Fibroblast of gingiva (primary cell): ENCODE results near the gene RAB40B.
"Not testable (repeated sequence)": the region's sequence is repeated elsewhere in the genome, so short reads cannot be mapped to it uniquely, and the experiment has no call there.

Experiments
- DNase-seq: peaks from one replicate; pipeline ENCODE4 v3.0.0-alpha.2; 2011; ENCODE audit warnings: low read depth

The RAB40B gene, protein sequence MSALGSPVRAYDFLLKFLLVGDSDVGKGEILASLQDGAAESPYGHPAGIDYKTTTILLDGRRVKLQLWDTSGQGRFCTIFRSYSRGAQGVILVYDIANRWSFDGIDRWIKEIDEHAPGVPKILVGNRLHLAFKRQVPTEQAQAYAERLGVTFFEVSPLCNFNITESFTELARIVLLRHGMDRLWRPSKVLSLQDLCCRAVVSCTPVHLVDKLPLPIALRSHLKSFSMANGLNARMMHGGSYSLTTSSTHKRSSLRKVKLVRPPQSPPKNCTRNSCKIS

DNA sequence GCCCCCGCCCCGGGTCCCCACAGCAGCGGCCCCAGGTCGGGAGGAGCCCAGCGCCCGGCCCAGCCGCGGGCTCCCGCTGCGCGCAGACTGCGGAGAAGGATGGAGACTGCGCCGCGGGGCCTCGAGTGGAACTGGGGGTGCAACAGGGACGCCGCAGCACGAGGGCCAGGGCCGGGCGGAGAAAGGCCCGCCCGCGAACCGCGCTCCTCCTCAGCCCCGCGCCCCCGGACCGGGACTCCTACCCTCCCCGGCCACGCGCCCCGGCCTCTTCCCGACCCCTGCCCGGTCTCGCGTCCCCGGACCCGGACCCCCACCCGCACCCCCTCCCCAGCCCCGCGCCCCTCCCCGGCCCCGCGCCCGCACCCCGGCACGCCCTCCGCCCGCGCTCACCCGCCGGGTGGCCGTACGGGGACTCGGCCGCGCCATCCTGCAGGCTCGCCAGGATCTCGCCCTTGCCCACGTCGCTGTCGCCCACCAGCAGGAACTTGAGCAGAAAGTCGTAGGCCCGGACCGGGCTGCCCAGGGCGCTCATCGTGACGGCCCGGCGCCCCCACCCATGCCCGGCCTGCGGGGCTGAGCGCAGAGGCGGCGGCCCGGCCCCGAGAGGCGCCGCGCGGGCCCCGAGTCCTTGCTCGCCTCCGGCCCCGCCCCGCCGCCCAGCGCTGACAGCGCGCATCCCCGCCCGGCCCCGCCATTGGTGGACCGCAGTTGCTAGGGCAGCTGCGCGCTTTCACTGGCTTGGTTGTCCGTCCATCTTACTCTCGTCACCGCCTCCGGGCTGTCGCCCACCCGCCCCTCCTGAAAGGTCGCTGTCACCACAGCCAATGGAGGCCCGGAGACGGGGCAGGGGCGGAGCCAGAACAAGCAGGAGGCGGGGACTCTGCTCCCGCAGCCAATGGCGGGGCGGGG, at the start of gene RAB40B:
TSS of gene RAB40B (minus strand) at position 634 of the 909 bp plus-strand sequence. CDS start at position 532, 102 bp downstream.
- DNase-seq: peak; percentile 99

DNA sequence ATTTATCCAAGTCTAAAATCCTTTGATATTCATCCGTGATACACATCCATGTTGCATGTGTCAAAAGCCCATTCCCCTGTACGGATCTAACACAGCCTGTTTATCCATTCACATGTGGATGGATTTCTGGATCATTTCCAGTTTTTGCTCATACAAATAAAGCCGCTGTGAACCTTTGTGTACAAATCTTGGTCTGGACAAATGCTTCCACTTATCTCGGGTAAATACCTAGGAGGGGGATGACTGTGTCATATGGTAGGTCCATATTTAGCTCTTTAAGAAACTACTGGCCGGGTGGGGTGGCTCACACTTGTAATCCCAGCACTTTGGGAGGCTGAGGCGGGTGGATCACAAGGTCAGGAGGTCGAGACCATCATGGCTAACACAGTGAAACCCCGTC, 47.0 kb upstream of the RAB40B start:
- no peak for DNase-seq

DNA sequence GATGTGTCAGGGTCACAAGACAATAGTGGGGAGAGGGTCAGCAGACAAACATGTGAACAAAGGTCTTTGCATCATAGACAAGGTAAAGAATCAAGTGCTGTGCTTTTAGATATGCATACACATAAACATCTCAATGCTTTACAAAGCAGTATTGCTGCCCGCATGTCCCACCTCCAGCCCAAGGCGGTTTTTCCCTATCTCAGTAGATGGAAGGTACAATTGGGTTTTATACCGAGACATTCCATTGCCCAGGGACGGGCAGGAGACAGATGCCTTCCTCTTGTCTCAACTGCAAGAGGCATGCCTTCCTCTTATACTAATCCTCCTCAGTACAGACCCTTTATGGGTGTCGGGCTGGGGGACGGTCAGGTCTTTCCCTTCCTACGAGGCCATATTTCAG, 46.2 kb upstream of the RAB40B start:
- DNase-seq: not testable (repeated sequence)

DNA sequence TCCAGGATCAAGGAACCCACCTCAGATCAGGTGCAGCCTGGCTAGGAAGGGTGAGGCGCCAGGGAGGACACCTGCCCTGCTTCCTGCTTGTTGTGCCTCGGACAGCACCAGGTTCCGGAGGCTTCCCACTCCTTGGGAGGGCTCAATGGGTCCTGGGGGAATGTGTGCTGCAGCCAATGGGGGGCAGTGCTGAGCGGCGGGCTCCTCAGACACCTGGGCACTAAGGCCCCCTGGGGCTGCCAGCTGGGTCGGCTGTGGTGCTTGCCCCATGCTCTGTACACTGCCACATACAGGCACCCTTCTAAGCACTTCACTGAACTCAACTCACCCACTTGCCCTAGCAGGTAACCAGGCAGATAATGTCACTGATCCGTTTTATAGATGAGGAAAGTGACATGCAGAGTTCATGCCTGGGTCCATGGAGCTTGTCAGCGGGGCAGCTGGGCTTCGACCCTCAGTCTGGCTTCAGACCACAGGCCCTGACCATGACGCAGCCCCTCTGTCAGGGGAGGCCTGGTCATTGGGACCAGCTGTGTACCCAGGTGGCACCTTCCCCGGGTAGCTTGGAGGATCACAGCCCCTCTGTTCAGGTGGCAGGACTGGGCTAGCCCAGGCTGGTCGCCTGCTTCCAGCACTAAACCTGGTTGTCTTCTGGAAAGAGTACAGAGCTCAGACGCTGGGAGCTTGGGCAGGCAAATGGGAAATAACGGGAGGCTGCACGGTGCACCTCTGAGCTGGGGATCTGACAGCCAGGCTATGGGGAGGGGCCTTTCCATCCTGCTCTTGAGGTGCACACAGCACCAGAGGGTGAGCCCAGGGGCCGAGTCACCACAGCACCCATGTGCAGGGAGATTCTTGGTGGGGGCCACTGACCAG, 45.1 kb upstream of the RAB40B start:
- DNase-seq: no peak

DNA sequence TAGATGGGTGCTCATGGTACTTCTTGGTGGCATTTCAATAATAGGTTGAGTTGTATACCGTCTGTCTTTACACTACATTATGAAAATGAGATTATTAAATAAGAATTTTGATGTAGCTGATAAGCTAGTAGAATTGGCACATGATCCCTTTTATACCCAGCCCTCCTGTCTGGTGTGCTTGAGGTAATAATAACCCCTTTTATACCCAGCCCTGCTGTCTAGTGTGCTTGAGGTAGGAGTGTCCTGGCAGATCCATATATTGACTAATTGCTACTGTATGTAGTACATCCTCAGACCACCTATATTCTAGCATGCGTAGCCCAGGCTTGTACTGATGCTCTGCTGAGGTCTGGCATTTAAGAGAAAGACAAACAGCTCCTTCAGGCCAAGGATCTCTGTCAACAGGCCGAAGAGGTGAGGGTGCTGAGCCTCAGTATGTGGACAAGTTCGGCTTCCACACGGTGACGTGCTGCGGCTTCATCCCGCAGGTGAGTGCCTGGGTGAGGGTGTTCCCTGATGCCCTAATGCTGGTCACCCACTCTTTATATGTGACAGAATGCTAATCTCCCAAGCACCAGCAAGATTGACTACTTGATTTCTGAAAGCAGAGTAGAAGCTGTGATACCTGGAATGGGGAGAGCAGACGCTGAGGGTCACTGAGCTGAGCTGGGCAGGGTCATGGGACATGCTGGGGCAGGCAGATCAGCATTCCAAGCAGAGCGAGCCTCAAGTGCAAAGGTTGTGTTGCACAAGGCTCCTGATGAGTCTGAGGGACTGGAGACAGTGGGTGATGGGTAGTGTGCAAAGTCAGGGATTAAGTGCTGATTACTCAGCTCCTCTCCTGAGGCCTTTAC, 42.6 kb upstream of the RAB40B start:
- DNase-seq: no peak

DNA sequence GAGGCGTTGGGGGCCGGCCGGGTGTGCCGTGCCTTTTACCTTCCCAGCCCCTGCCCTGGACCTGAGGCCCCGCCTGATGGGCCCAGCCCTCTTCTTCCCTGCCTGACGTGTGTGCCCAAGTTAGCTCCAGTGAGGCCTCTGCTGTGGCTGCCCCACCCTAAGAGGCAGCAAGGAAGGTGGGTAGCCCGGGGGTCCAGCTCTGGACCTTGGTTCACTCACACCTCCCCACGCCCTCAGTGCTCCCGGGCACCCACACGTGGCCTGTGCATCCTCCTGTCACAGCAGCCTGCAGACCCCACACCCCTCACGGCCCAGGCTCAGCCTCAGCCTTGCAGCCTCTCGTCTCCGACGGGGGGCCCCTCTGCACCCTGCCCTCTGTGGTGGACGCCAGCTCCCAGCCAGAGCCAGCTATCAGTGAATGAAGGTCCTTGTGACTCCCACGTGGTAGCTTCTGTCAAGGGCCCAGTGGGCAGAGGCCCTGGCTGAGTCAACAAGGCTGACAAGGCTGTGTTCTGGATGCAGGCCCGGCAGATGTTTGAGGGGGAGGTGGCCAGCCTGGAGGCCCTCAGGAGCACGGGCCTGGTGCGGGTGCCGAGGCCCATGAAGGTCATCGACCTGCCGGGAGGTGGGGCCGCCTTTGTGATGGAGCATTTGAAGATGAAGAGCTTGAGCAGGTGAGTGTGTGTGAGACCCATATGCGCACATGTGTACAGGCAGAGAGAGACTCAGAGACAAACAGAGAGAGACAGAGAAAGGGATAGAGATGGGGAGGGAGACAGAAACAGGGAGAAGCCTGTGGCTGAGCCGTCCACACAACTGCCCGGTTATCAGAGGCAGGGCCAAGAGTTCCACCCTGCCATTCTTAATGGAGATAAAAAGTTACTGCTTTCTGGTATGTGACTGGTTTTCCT, 39.7 kb upstream of the RAB40B start:
- no peak for DNase-seq

DNA sequence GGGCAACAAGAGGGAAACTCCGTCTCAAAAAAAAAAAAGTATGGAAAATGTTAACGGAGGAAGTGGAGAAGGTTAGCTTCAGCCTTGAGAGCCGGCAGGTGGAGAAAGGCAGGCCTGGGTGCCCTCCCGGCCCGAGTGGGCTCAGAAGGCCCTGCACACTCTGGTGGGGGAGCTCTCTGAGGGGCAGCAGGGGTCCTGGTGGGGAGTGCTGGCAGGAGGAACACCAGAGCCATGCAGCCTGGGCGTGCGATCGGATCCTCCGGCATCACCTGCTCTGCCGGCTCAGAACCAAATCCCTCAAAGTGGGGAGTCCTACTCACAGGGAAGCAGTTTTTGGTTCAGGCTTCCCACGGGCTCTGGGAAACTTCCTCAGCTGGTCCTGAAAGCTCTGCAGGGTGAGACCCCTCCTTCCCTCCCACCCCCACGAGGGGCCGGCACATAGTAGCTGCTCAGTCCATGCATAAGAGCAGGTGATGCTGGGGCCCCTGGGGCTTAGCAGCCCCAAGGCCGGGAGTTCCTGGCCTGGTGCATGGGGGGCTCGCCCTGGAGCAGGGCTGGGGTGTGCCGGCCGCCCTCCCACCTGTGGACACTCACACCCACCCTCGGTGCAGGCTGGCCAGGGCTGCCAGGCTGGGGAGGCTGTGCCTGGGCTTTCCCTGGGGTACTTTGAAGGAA, 38.1 kb upstream of the RAB40B start:
- DNase-seq: no peak

DNA sequence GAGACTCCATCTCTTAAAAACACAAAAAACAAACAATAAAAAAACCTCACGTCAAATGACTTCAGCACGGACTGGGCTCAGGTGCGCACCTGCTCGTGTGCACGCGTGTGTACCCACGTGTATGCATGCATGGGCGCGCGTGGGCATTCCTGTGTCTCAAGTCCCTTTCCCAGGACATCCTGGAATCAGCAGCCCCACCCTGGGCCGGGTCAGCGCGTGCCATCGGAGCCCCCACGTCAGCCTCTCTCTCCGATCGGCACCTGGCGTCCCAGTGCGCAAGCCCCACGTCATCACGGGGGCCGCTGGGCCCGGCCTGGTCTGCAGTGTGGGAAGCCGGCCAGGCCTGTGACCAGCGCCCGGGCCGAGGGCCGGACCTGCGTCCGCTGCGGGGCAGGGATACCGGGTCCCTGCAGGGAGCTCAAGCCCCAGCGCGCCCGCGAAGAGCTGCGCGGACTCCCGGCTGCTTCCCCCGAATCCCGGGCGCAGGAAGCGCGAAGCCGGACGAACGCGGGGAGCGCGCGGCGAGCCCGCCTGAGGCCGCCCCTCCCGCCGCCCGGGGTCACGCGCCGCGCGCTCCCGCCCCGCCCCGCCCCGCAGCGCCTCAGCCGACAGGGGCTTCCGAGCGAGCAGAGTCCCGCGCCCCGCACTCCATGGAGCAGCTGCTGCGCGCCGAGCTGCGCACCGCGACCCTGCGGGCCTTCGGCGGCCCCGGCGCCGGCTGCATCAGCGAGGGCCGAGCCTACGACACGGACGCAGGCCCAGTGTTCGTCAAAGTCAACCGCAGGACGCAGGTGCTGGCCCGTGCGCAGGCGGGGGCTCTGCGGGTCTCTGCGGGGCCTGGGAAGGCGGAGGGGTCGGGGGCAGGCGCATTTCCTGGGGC, 36.7 kb upstream of the RAB40B start, which contains the start of gene FN3K:
TSS of gene FN3K (plus strand) at position 629 of the 880 bp plus-strand sequence. CDS start at position 651, 22 bp downstream.
- peak; percentile 60 for DNase-seq

DNA sequence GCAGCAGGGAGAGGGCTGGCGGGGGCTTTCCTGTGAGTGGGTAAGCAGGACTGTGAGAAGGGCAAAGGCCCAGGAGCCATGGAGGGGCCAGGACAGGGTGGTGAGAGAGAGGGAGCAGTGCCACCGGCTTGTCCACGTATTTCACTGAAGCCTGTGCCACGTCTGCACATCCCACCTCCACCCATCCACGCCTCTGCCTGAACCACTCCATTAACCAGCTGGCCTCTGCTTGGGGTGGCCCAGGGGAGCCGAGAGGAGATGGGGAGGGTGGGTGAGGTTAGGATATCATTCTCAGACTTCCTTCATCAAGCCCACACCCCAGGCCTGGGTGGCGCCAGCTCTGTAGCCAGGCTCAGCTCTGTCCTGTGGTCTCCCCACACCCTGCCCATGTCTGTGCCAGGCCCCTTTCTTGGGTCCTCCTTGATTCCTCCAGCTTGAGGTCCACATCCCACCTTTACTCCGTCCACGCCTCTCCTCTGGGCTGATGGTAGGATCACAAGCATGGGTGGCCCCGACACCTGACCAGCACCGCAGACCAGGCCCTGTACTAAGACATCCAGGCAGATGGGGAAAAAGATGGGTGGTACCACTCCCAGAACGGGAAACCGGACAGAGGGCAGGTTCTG, 33.7 kb upstream of the RAB40B start:
- no peak for DNase-seq

DNA sequence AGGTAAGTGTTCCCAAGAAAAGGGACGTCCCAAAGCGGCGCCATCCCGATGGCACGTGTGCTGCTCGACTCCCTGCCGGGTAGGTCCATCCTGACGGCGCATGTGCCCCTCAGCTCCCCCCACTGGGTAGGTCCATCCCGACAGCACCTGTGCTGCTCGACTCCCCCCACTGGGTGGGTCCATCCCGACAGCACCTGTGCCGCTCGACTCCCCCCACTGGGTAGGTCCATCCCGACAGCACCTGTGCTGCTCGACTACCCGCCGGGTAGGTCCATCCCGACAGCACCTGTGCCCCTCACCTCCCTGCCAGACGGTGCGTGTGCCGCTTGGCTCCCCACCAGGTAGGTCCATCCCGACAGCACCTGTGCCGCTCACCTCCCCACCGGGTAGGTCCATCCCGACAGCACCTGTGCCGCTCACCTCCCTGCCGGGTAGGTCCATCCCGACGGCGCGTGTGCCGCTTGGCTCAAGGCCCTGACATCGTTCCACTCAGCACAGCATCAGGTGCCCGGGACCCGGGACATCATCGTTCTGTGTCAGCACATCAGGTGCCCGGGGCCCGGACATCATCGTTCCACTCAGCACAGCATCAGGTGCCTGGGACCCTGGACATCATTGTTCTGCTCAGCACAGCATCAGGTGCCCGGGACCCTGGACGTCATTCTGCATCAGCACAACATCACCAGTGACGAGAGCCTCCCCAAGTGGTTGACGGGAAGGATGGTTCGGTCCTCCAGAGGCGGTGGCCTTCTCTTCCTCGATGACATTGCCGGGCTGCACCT, 31.2 kb upstream of the RAB40B start:
- DNase-seq: no peak

DNA sequence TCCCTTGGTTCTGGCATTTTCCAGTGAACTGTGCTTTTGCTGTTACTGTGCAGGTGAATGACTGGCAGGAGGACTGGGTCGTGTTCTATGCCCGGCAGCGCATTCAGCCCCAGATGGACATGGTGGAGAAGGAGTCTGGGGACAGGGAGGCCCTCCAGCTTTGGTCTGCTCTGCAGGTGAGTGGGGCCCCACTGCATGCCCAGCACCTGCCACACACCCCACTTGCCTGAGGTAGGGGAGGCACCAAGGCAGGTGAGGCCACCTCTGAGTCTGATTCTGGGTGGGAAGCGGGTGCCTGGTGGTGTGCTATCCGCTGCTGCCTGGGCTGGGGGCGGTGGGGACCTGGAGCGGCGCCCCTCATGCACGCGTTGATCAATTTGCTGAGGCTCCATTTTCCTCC, 27.9 kb upstream of the RAB40B start:
- DNase-seq: no peak

DNA sequence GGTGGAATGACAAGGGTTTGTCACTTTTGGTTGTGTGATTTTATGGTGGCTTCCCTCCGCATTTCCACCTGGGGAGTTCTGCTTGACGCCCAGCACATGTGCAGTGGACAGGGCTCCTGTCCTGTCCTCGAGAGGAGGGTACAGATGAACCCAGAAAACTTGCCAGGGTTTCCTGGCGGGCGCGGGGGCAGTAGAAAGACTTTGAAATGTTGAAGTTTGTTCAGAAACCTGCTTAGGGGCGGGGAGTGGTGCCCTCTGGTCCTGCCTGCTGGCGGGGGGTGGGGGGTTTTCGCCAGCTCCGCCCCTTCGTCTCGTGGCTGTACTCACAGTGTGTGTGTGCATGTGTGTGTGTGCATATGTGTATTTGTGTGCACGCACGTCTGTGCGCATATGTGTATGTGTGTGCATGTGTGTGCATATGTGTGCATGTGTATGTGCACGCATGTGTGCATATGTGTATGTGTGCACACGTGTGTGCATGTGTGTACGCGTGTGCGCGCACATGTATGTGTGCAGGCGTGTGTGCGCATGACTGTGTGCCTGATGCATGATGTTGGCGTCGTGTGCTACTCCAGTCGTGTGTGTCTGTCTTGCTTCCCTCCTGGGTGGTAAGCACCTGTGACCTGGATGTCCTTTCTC, 24.8 kb upstream of the RAB40B start:
- DNase-seq: no peak

DNA sequence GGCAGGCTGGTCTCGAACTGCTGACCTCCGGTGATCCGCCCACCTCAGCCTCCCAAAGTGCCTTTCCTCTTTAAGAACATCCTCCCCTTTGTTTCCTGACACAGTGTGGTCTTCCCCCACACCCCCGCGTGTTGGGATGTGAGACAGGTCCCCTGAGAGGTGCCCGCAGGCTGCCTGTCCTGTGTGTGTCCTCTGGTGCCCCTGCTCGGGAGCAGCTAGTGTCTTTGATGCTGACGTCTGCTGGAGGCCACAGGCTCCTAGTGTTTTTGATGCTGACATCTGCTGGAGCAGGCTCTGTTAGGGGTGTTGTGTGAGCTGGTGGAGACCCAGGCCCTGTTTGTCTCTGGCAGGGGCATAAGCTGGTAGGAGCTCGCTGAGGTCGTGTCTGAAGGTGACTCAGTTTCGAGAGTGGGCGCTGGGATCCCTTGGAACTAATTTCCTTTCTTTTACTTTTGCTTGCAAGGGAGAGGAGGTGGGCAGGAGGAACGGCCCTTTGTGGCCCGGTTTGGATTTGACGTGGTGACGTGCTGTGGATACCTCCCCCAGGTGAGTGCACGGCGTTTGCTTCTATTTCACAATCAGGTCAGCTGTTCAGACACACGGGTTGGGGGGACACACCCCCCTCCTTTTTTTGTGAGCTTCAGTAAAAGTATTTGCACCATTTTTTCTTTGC, 24.0 kb upstream of the RAB40B start:
- DNase-seq: no peak

DNA sequence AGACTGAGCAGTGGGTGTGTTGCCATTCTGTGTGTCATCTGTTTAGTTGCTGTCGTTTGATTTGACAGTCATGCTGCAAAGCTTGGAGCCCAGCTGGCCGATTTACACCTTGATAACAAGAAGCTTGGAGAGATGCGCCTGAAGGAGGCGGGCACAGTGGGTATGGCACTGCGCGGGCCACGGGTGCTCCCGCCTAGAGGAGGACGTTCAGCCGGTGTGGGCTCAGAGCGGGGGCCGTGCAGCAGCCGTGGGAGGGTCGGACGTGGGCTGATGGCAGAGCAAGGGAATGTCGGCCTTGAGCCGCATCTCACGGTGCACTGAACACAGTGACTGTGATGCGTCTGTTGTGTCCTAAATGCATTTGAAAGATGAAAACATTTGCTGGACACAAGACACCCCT, 21.7 kb upstream of the RAB40B start:
- no peak for DNase-seq

DNA sequence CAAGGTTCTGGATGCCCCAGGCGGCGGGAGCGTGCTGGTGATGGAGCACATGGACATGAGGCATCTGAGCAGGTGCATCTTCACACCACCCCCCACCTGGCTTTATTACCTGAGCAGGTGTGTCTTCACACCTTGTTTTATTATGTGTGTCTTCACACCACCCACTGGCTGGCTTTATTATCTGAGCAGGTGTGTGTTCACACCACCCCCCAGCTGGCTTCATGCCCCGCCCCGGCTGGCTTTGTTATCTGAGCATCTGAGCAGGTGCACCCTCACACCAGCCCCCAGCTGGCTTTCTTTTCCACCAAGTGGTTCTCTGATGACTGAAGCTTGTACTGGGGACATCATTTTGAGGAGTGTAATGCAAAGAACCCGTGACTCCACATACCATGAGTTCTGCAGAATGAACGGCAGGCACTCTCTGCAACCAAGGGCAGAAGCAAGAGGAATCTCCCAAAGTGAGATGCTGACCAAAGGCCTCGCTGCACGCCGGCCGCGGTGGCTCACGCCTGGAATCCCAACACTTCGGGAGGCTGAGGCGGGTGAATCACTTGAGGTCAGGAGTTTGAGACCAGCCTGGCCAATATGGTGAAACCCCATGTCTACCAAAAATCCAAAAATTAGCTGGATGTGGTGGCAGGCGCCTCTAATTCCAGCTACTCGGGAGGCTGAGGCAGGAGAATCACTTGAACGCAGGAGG, 20.6 kb upstream of the RAB40B start:
- no peak for DNase-seq
